Adipocyte (in vitro differentiated cells): Measurements from ENCODE around the gene PRM1.

Source experiments
- DNase-seq: peaks from one replicate; pipeline ENCODE4 v3.0.0-alpha.2; 2015; ENCODE audit warnings: low read depth
- H3K27me3 ChIP-seq: replicated peaks from 2 replicates; pipeline ENCODE4 v1.7.0; 2013; ENCODE audit warnings: mild to moderate bottlenecking, low read length, moderate library complexity; ENCODE audit not compliant: control insufficient read depth, insufficient read depth
- H3K36me3 ChIP-seq: 2 replicates; pipeline ENCODE4 v1.7.0; 2013; ENCODE audit warnings: low read length, mild to moderate bottlenecking, moderate library complexity; ENCODE audit not compliant: control insufficient read depth, insufficient read depth, severe bottlenecking
- H3K4me1 ChIP-seq: 2 replicates; pipeline ENCODE4 v1.7.0; 2013; ENCODE audit warnings: mild to moderate bottlenecking, low read length, moderate library complexity; ENCODE audit not compliant: control insufficient read depth, insufficient read depth
- H3K4me3 ChIP-seq: 2 replicates; pipeline ENCODE4 v1.7.0; 2013; ENCODE audit warnings: mild to moderate bottlenecking, low read length, moderate library complexity
- H3K9ac ChIP-seq: 2 replicates; pipeline ENCODE4 v1.7.0; 2013; ENCODE audit warnings: mild to moderate bottlenecking, low read length, moderate library complexity
- H3K9me3 ChIP-seq: 2 replicates; pipeline ENCODE4 v1.7.0; 2013; ENCODE audit warnings: mild to moderate bottlenecking, low read length, moderate library complexity; ENCODE audit not compliant: control insufficient read depth

The PRM1 gene

DNA sequence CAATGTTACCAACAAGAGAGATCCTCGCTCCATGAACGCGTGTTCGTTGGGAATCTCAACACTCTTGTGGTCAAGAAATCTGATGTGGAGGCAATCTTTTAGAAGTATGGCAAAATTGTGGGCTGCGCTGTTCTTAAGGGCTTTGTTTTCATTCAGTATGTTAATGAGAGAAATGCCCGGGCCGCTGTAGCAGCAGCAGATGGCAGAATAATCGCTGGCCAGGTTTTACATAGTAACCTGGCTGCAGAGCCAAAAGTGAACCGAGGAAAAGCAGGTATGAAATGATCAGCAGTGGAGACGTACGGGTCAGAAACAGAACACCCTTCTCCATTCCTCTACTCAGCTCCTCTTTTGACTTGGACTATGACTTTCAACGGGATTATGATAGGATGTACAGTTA, 38.5 kb downstream of the PRM1 start:
- Histone ChIP-seq H3K4me3 (no peak overlapping the region), H3K27me3 (peaks cover 8% of the 10 kb centered on the region), H3K9me3 (no peaks in the 10 kb centered on the region), H3K36me3 (no peaks in the 10 kb centered on the region), H3K4me1 (no peaks in the 10 kb centered on the region), H3K9ac (no peak overlapping the region)
- DNase-seq = no peak

- no peak for DNase-seq
- H3K9ac ChIP-seq = no peak overlapping the region
- H3K4me3 ChIP-seq = no peak overlapping the region
- no peaks in the 10 kb centered on the region for H3K9me3 ChIP-seq
- H3K36me3 ChIP-seq = no peaks in the 10 kb centered on the region
- H3K4me1 ChIP-seq = no peaks in the 10 kb centered on the region
- H3K27me3 ChIP-seq = peaks cover 8% of the 10 kb centered on the region
Observed at GRCh38 chr16:11241480-11242204, 39.5 kb downstream of the PRM1 start.

- H3K4me3 ChIP-seq = no peak overlapping the region
- no peaks in the 10 kb centered on the region for H3K36me3 ChIP-seq
- DNase-seq = no peak
- H3K4me1 ChIP-seq = no peaks in the 10 kb centered on the region
- H3K9ac ChIP-seq = no peak overlapping the region
- H3K9me3 ChIP-seq = no peaks in the 10 kb centered on the region
- peaks cover 8% of the 10 kb centered on the region for H3K27me3 ChIP-seq
Observed at GRCh38 chr16:11240636-11241473, 40.3 kb downstream of the PRM1 start.

GRCh38 chr16:11239644-11240632, 41.2 kb downstream of the PRM1 start:
- DNase-seq = no peak
- Histone ChIP-seq H3K9ac (no peak overlapping the region), H3K4me1 (no peaks in the 10 kb centered on the region), H3K4me3 (no peak overlapping the region), H3K27me3 (peaks cover 8% of the 10 kb centered on the region), H3K9me3 (no peaks in the 10 kb centered on the region), H3K36me3 (no peaks in the 10 kb centered on the region)

GRCh38 chr16:11238272-11239202, 42.6 kb downstream of the PRM1 start:
- H3K9me3 ChIP-seq = no peaks in the 10 kb centered on the region
- peaks cover 6% of the 10 kb centered on the region for H3K27me3 ChIP-seq
- no peaks in the 10 kb centered on the region for H3K36me3 ChIP-seq
- no peaks in the 10 kb centered on the region for H3K4me1 ChIP-seq
- H3K4me3 ChIP-seq = no peak overlapping the region
- no peak overlapping the region for H3K9ac ChIP-seq
- no peak for DNase-seq

- H3K4me3 ChIP-seq = no peak overlapping the region
- H3K9me3 ChIP-seq = no peaks in the 10 kb centered on the region
- no peak overlapping the region for H3K9ac ChIP-seq
- H3K4me1 ChIP-seq = no peaks in the 10 kb centered on the region
- H3K36me3 ChIP-seq = no peaks in the 10 kb centered on the region
- no peaks in the 10 kb centered on the region for H3K27me3 ChIP-seq
- DNase-seq = peak; percentile 39
Observed at GRCh38 chr16:11236461-11237254, 44.5 kb downstream of the PRM1 start.

DNA sequence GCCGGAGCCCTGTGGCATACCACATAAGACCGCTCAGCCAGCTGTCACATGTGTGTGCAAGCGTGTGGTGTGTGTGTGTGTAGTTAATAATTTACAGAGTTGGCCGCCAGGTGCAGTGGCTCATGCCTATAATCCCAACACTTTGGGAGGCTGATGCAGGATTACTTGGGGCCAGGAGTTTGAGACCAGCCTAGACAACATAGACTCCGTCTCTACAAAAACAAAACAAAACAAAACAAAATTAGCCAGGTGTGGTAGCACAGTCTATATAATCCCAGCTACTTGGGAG, 45.5 kb downstream of the PRM1 start:
- Histone ChIP-seq H3K36me3 (no peaks in the 10 kb centered on the region), H3K4me3 (no peak overlapping the region), H3K9me3 (no peaks in the 10 kb centered on the region), H3K27me3 (no peaks in the 10 kb centered on the region), H3K4me1 (no peaks in the 10 kb centered on the region), H3K9ac (no peak overlapping the region)
- no peak for DNase-seq

DNA sequence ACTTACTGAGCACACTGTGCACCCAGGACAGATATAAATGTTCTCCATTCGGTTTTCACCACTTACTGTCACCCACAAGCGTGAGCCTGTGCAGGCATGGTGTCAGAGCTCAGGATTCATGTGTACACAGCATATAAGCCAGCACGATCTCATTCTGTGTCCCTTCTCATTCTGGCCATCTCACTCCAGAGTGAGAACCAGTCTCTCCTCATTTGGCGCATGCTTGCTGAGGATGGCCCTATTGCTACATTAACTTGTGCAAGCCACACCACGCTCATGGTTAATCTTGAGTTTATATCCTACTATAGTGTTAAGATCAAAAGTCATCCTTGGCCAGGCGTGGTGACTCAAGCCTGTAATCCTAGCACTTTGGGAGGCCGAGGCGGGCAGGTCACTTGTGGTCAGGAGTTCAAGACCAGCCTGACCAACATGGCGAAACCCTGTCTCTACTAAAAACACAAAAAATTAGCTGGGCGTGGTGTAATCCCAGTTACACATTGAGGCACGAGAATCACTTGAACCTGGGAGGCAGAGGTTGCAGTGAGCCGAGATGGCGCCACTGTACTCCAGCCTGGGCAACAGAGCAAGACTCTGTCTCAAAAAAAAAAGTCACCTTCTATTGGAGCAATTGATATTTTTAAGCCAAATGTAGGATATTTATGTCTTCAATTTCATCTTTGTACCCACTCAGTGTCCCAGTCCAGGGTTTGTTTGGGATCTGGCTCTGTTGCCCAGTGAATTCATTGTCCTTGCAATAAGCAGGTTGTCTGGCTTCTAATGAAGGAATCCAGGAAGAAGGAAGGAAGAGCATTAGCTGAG, 46.0 kb downstream of the PRM1 start:
- DNase-seq = no peak
- H3K4me1 ChIP-seq = no peaks in the 10 kb centered on the region

DNA sequence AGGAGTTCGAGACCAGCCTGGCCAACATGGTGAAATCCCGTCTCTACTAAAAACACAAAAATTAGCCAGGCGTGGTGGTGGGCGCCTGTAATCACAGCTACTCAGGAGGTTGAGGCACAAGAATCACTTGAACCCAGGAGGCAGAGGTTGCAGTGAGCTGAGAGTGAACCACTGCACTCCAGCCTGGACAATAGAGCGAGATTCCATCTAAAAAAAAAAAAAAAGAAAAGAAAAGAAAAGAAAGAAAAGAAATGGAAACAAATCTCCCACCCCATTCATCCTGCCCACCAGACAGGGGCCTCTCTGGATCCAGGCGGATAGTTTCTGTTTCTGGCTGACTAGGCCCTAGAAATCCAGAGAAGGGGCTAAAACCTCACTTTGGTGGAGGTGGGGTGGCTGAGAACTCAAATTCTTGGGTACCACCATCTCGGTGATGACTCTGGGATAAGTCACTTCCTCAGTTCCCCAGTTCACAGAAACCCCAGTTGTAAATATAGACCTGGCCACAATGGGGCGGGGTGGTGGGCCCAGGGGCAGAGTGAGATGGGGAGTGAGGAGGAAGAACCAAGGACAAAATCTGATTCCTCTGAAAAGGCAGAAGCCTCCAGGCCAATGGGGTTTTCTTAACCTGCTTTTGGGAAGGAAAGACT, 47.3 kb downstream of the PRM1 start:
- no peak for DNase-seq
- Histone ChIP-seq H3K9me3 (no peaks in the 10 kb centered on the region), H3K4me1 (no peaks in the 10 kb centered on the region), H3K9ac (no peak overlapping the region), H3K27me3 (no peaks in the 10 kb centered on the region), H3K36me3 (no peaks in the 10 kb centered on the region), H3K4me3 (no peak overlapping the region)

More for the DNA sequence above, 46.0 kb downstream of the PRM1 start:
- no peak overlapping the region for H3K4me3 ChIP-seq
- no peaks in the 10 kb centered on the region for H3K36me3 ChIP-seq
- no peaks in the 10 kb centered on the region for H3K9me3 ChIP-seq
- no peaks in the 10 kb centered on the region for H3K27me3 ChIP-seq
- no peak overlapping the region for H3K9ac ChIP-seq
